NCI-H2196 (cell line): ENCODE measurements around the gene LMBR1.
"Not testable (repeated sequence)": the region's sequence is repeated elsewhere in the genome, so short reads cannot be mapped to it uniquely, and the experiment has no call there.

Experiments used
- DNase-seq: peaks from one replicate; lab custom pipeline; 2025; ENCODE audit not compliant: unreplicated experiment; lab: John Stamatoyannopoulos, UW

Gene LMBR1

DNA sequence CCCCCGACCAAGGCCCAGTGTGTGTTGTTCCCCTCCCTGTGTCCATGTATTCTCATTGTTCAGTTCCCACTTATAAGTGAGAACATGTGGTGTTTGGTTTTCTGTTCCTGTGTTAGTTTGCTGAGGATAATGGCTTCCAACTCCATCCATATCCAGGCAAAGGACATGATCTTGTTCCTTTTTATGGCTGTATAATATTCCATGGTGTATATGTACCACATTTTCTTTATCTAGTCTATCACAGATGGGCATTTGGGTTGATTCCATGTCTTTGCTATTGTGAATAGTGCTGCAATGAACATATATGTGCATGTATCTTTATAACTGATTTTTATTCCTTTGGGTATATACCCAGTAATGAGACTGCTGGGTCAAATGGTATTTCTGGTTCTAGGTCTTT is 191.2 kb downstream of the LMBR1 start:
- not testable (repeated sequence) for DNase-seq

GRCh38 chr7:156698512-156698911 is 194.5 kb downstream of the LMBR1 start:
- DNase-seq: not testable (repeated sequence)

GRCh38 chr7:156697283-156697682 is 195.7 kb downstream of the LMBR1 start:
- not testable (repeated sequence) for DNase-seq

- no peak for DNase-seq
Measured at GRCh38 chr7:156693627-156694026, 199.4 kb downstream of the LMBR1 start.

DNA sequence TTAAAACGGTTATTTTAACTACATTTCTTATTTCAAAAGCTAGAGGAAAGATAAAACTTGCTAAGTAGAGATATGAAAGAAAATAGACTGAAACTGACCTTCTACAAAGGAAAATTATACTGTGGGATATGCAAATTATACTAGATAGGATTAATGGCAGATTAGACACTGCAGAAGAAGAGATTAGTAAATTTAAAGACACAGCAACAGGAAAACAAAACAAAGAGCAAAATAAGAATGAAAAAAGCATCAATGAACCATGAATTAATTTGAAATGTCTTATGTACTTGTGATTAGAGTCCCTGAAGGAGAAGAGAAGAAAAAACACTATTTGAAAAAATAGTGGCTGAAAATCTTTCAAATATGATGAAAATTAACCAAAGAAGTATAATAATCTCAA is 200.1 kb downstream of the LMBR1 start:
- DNase-seq: no peak

DNA sequence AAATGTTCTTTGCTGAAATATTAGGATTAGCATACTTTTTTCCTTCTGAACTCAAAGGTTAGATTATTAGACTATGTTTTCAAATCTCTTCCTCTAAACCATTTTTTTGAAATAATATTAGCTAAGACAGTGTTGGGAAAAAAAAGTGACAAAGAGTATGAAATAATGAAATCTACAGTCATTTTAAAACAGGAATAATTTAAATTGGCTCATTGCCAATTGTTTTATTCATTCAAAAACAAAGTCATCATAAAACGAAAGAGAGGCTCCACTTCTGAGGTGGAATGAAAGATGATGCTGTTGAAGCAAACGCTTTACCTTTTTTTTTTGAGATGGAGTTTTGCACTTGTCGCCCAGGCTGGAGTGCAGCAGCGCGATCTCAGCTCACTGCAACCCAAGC is 201.2 kb downstream of the LMBR1 start:
- no peak for DNase-seq

DNA sequence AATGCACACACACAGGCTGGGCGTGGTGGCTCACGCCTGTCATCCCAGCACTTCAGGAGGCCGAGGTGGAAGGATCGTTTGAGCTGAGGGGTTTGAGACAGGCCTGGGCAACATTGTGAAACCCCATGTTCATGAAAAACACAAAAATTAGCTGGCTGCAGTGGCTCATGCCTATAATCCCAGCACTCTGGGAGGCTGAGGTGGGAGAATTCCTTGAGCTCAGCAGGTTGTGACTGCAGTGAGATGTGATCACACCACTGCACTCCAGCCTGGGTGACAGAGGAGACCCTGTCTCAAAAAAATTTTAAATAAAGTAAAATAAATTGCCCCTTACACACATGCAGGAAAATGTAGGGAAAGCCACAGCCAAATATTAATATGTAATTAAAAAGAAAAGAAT is 208.3 kb downstream of the LMBR1 start:
- DNase-seq: no peak

- DNase-seq: no peak
Measured at GRCh38 chr7:156684251-156684650, 208.7 kb downstream of the LMBR1 start.

DNA sequence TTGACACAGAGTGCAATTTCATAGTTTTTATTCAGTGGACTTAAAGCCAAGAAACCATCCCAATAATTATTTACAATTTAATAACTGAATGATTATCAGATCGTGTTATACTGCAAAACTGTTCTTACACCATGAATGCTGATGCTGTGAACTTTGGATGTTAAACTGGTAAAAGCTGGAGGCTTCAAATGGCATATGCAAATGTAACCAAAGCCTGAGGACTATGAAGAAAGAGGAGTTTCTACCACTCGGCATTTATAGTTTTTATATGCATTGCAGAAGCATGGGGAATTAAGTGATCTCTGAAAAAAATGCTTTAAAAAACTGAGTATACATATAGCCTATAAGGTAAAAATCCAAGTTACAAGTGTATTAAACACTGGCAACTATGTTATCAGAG is 210.1 kb downstream of the LMBR1 start:
- DNase-seq: no peak

- DNase-seq: no peak
Measured at GRCh38 chr7:156680281-156680680, 212.7 kb downstream of the LMBR1 start.

- no peak for DNase-seq
Measured at GRCh38 chr7:156677374-156678054, 215.5 kb downstream of the LMBR1 start.

GRCh38 chr7:156676263-156676662 is 216.7 kb downstream of the LMBR1 start:
- DNase-seq: no peak

DNA sequence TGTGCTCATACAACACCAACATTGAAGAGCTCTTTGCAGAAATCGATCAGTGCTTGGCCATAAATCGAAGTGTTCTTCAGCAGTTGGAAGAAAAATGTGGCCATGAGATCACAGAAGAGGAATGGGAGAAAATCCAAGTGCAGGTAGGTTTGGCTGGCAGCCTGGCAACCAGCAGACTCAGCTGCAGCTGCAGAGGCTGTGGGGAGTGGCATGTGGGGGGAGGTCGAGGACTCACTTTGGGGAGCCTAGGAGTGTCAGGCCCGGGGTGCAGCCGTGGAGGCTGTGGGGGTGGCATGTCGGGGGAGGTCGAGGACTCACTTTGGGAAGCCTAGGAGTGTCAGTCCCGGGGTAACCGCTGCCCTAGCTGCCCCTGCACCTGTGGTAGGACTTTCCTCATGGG is 217.3 kb downstream of the LMBR1 start:
- DNase-seq: no peak

DNA sequence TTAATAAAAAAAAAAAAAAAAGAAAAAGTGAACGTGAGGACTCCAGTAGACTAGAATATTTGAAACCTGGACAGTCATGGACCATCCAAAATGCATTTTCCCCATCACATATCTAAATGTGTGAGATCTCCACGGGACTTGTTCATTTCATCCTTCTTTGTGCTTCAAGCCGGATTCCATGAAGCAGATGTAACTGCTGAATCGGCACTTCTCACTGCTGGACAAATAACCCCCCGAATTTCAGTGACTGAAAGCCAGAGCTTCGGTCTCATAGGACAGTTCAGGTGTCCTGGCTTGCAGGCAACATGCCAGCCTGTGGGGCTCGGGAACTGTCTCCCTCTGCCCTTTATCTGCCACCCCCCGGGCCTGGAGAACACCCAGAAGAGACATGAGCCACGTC is 219.1 kb downstream of the LMBR1 start:
- no peak for DNase-seq

- no peak for DNase-seq
Measured at GRCh38 chr7:156673454-156673853, 219.5 kb downstream of the LMBR1 start.

- DNase-seq: no peak
Measured at GRCh38 chr7:156669035-156669828, 223.8 kb downstream of the LMBR1 start.

DNA sequence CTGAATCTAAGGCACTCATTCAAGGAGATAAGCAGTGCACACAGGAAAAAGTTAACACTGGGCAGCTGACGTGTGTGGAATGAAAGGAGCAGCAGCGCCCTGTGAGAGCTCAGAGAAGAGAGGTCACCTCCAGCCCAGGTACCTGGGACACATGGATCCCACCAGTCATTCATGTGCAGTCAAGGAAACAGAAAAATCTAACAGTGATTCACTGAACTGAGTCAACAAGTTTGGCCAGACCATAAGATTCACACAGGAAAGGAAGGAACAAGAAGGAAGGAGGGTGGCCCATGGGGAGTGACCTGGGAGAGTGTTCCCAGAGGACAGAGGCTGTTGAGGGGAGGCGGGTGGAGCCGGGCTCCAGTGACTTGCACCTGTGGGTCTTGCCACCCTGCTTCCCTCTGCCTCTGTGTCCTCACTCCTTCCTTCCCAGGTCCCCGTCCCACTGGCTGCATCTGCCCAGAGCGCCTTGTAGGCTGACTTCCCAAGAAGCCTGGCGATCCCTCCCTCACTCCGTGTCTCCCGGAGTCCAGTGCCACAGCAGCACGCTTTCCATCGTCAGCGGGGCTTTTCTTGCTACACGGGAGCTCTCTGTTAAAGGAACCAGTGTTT is 224.7 kb downstream of the LMBR1 start:
- DNase-seq: no peak

- no peak for DNase-seq
Measured at GRCh38 chr7:156667110-156667426, 225.9 kb downstream of the LMBR1 start.

- no peak for DNase-seq
Measured at GRCh38 chr7:156666368-156667109, 226.4 kb downstream of the LMBR1 start.

- DNase-seq: no peak
Measured at GRCh38 chr7:156665101-156665500, 227.9 kb downstream of the LMBR1 start.

DNA sequence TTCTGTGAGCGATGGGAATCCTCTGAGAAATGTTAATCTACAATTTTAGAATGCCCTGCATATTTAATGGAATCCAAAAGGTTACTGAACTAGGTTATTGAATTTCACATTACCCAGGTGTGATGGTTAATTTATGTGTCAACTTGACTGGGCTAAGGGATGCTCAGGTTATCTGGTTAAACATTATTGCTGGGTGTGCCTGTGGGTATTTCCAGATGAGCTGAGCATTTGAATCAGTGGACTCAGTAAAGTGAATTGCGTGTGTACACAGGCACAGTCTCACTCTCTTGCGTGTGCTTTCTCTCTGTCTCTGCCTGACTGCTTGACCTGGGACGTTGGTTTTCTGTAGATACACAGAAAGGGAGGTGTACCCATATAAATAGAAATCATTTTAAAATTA is 230.7 kb downstream of the LMBR1 start:
- no peak for DNase-seq

GRCh38 chr7:156661637-156662036 is 231.3 kb downstream of the LMBR1 start:
- no peak for DNase-seq
